Measurements from ENCODE around the gene REPS1. TPM values are rescaled to one million over a fixed set of nuclear protein-coding genes. Genes with fewer than 3 reads are reported as not detected.

REPS1 gene
- 55.5 and 57.1 TPM in 2 replicates for total RNA-seq
- 46.1 TPM for total RNA-seq (2013)
- 38.1 and 43.9 TPM in 2 replicates for polyA plus RNA-seq
- 46.9 and 51.0 TPM in 2 replicates for polyA minus RNA-seq

DNA sequence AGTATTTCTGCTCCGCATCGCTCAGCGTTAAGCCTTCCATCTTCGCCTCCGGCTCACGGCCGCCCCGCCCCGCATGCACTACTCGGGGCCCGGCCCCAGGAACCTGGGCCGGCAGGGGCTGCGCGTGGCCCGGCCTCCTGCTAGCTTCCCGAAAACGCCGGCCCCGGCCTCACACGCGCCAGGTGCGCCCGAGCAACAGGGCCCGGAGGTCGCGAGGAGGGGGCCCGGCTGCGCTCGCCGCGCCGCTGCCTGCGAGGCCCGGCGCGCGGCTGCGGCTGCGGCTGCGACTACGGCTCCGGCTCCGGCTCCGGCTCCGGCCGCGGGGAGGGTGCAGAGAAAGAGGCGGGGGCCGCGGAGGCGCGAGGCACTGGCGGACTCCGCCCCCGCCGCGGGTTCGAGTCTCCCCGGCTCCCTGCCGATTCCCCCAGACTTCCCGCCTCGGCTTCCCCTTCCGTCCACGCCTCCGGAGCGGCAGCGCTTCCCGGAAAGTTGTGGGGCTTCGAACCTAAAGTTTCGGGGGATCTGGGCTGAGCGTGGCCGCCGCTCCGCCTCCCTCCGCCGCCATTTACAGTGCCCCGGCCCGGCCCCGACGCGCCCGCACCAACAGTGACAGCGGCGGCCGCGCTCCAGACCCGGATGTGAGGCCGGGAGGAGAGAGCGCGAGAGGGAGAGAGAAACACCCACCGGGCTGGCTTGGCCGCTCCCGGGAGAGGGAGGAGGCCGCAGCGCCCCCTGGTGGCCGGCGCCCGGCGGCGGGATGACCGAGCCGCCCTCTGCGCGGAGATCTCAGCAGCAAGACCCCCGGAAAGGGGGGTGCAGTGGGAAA lies at the start of gene REPS1:
REPS1 (minus strand) TSS at position 611 of the 826 bp plus-strand sequence; CDS start at position 40, 571 bp downstream.
- Mint-ChIP-seq H3K27me3 (no peaks in the 10 kb centered on the region), H3K4me1 (peaks cover 21% of the 10 kb centered on the region), H3K27ac (peak within 1 kb of the TSS; percentile 95), H3K4me3 (peak within 1 kb of the TSS; percentile 87), H3K9me3 (ENCODE audit: insufficient read depth) (no peaks in the 10 kb centered on the region)
- H3K27ac ChIP-seq (ENCODE audit: low read length in 2 of 2), result peak within 1 kb of the TSS; percentile 78 to 90
- H2AFZ ChIP-seq (ENCODE audit: insufficient read depth, low read depth, low read length, poor library complexity, severe bottlenecking), result peak within 1 kb of the TSS; percentile 98
- H3K79me2 ChIP-seq (ENCODE audit: control insufficient read depth, insufficient read depth, low read length), result peaks cover 64% of the 10 kb centered on the region
- under 1% methylated on average over 105 of the region's 105 CpGs for WGBS (ENCODE audit: insufficient coverage)
- intact Hi-C loops (cut with micrococcal nuclease), result loop anchor here (1.0 to 5.0 kb wide), 7 partner anchors 36 to 387 kb away; partner anchors contain the start of gene CCDC28A
- ATAC-seq (ENCODE audit: low read depth) (peak; percentile 91), DNase-seq (peak; percentile 91)
- CTCF ChIA-PET, result interaction anchor here (0.6 to 6.2 kb wide), 18 partner anchors 13 to 386 kb away, joined by 3 to 53 read pairs (median 6); partner anchors contain the start of gene CITED2
- peak within 1 kb of the TSS; percentile 97 for H3K9ac ChIP-seq (ENCODE audit: low read length)
- H3K27me3 ChIP-seq (replicated peaks in 1 of 4; ENCODE audit: control extremely low read depth in 1 of 4, control insufficient read depth in 3 of 4, insufficient read depth in 4 of 4, low read length in 3 of 4), result no peaks in the 10 kb centered on the region
- peaks cover 0 to 1% (median 0%) of the 10 kb centered on the region in 3 donors for H3K9me3 ChIP-seq (ENCODE audit: control extremely low read depth in 1 of 3, control insufficient read depth in 2 of 3, insufficient read depth in 1 of 3, low read length in 2 of 3)
- peaks cover 14% of the 10 kb centered on the region for H4K20me1 ChIP-seq (ENCODE audit: control insufficient read depth, insufficient read depth, low read length, poor library complexity, severe bottlenecking)
- peaks cover 23 to 26% of the 10 kb centered on the region in 2 donors for H3K4me1 ChIP-seq (ENCODE audit: control insufficient read depth in 2 of 2, insufficient read depth in 2 of 2, low read length in 2 of 2)
- POLR2A ChIA-PET, result interaction anchor here (0.8 to 1.2 kb wide), 2 partner anchors 41 to 145 kb away, joined by 3 read pairs; partner anchors contain the start of gene ABRACL
- TF ChIP-seq, protein P1, sequence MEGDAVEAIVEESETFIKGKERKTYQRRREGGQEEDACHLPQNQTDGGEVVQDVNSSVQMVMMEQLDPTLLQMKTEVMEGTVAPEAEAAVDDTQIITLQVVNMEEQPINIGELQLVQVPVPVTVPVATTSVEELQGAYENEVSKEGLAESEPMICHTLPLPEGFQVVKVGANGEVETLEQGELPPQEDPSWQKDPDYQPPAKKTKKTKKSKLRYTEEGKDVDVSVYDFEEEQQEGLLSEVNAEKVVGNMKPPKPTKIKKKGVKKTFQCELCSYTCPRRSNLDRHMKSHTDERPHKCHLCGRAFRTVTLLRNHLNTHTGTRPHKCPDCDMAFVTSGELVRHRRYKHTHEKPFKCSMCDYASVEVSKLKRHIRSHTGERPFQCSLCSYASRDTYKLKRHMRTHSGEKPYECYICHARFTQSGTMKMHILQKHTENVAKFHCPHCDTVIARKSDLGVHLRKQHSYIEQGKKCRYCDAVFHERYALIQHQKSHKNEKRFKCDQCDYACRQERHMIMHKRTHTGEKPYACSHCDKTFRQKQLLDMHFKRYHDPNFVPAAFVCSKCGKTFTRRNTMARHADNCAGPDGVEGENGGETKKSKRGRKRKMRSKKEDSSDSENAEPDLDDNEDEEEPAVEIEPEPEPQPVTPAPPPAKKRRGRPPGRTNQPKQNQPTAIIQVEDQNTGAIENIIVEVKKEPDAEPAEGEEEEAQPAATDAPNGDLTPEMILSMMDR (IDR thresholded peaks at IDR 0.05), result peak; percentile 98
- no peak for TF ChIP-seq EZH2 (IDR thresholded peaks at IDR 0.05; ENCODE audit: borderline replicate concordance, insufficient read depth, low read depth, low read length, poor library complexity, severe bottlenecking)
- peak within 1 kb of the TSS; percentile 98 for H3K4me2 ChIP-seq (replicated peaks; ENCODE audit: low read depth, low read length, poor library complexity, severe bottlenecking)
- no peaks in the 10 kb centered on the region for H3K36me3 ChIP-seq (replicated peaks in 1 of 2; ENCODE audit: control extremely low read depth in 1 of 2, control insufficient read depth in 1 of 2, extremely low read depth in 1 of 2, insufficient read depth in 2 of 2, low read length in 1 of 2)
- peak within 1 kb of the TSS; percentile 52 to 97 (median 87) for H3K4me3 ChIP-seq (ENCODE audit: control extremely low read depth in 1 of 5, extremely low read depth in 1 of 5, insufficient read depth in 1 of 5, low read depth in 2 of 5, low read length in 4 of 5)
